SU-DHL-6 (cell line): ENCODE results near the gene ZIC2.

ENCODE experiments used
- CTCF ChIP-seq: fragments of 200-600 bp; sonication (generic); IDR thresholded peaks from one replicate; pipeline ENCODE4 v1.5.1; 2017; ENCODE audit warnings: antibody characterized with exemption, mild to moderate bottlenecking, low read length, moderate library complexity; ENCODE audit not compliant: insufficient read depth, poor library complexity, severe bottlenecking
- EZH2phosphoT487 ChIP-seq: fragments of 200-600 bp; sonication (generic), shearing (Covaris generic); conservative IDR thresholded peaks from 2 replicates; pipeline ENCODE4 v1.6.1; 2018; ENCODE audit warnings: mild to moderate bottlenecking, antibody characterized with exemption, low read length, moderate library complexity, mixed read lengths

- TF ChIP-seq CTCF (no peak), EZH2phosphoT487 (no peak)
Measured at GRCh38 chr13:99992949-99993351, 11.4 kb downstream of the ZIC2 start.
